Epithelial cell of esophagus (primary cell): ENCODE results near the gene MAPRE3.

Experiments used
- DNase-seq: peaks from one replicate; pipeline ENCODE4 v3.0.0; 2010; ENCODE audit warnings: low read depth
- H3K4me3 ChIP-seq: 2 replicates; pipeline ENCODE4 v1.5.1; 2011; ENCODE audit warnings: mild to moderate bottlenecking, low read length, control low read depth
- TF ChIP-seq, protein P1 (sequence below): IDR thresholded peaks from 2 replicates; pipeline ENCODE4 v1.5.1; 2011; ENCODE audit warnings: low read depth, mild to moderate bottlenecking, low read length, control low read depth, inconsistent platforms; ENCODE audit not compliant: insufficient read depth; ENCODE audit errors: missing control alignments

MAPRE3 gene

DNA sequence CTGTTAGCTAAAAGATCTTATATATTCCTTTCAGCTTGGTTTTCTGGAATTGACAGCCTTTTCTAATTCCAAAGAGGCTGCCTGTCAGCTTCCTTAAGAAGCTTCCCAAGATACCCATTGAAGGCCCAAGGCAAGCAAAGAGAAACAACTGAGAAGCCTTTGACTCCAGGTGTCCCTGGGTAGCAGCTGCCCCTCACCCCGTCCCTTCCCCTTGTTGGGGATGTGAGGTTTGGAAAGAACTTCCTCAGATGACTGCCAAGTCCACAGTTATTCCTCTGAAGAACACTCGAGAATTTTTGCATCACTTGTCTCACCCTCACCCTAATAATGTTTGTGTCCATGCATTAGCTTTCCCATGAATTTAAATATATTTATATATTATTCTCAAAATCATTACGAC, 13.3 kb downstream of the MAPRE3 start:
- DNase-seq = no peak
- no peak overlapping the region for H3K4me3 ChIP-seq
- TF ChIP-seq, protein P1, sequence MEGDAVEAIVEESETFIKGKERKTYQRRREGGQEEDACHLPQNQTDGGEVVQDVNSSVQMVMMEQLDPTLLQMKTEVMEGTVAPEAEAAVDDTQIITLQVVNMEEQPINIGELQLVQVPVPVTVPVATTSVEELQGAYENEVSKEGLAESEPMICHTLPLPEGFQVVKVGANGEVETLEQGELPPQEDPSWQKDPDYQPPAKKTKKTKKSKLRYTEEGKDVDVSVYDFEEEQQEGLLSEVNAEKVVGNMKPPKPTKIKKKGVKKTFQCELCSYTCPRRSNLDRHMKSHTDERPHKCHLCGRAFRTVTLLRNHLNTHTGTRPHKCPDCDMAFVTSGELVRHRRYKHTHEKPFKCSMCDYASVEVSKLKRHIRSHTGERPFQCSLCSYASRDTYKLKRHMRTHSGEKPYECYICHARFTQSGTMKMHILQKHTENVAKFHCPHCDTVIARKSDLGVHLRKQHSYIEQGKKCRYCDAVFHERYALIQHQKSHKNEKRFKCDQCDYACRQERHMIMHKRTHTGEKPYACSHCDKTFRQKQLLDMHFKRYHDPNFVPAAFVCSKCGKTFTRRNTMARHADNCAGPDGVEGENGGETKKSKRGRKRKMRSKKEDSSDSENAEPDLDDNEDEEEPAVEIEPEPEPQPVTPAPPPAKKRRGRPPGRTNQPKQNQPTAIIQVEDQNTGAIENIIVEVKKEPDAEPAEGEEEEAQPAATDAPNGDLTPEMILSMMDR = no peak

DNA sequence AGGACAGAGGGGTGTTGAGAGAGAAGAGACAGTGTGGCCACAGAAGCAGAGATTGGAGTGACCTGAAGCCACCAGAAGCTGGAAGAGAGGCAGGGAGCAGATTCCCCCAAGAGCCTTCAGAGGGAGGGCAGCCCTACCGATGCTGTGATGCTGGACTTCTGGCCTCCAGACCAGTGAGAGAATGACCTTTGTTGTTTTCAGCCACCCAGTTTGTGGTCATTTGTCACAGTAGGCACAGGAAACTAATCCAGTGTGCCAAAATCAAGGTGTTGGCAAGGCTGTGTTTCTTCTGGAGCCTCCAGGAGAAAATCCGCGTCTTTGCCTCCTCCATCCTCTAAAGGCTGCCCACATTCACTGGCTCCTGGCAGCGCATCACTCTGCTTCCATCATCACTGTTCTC, 15.4 kb downstream of the MAPRE3 start:
- TF ChIP-seq, protein P1 = no peak
- H3K4me3 ChIP-seq = no peak overlapping the region
- no peak for DNase-seq

DNA sequence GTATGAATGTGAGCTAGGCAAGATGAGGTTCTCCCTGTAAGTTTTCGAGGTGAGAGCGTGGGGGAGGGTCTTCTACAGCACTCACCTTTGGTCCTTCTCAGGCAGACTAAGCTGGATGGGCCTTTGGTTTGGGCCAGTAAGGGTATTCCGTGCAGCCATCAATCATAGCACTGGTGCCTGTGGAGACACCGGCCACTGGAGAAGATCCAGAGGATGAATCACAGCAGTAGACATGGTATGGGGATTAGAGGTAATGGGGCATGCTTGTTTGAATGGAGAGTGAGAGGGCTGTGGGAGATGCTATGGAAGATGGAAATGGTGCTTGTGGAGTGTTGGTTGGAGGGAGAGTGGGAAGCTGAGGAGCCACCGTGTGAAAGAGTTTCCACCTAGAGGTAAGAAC, 16.1 kb downstream of the MAPRE3 start:
- DNase-seq = no peak
- TF ChIP-seq, protein P1 = no peak
- no peak overlapping the region for H3K4me3 ChIP-seq

DNA sequence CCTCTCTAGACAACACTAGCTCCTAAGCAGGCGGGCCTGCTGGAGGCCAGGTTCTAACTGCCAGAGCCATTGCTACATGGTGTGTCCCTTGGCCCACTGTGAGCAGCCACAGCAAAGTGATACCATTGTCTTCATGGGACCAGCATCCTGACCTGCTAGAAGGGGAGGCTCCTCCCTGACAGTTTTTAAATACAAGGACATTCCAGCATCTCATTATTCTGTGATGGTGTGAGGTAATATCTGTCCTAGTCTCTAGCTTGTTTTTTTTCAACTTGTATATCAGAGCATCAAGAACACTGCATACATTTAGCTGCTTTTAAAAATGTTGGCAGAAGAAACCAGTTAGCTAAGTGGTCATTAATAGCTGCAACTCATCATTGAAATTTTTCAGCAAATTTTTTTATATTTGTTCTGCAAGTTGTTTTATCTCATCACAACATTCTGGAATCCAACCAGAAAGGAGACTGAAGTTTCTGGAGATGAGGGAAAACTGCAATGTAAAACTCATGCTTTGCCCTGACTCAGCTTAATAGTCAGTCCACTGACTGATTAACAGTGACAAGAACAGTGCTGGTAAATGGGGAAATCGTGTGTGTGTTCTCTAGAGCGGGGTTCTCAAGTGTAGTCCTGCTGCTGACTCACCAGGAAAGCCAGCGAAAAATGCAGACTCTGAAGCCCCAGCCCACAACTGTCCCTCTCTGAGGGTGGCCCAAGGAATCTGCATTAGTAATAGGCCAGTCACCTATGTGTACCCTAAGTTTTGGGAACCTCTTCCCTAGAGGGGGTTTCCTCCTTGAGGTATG, 17.8 kb downstream of the MAPRE3 start:
- H3K4me3 ChIP-seq = no peak overlapping the region
- peak; percentile 34 for DNase-seq
- TF ChIP-seq, protein P1 = no peak

DNA sequence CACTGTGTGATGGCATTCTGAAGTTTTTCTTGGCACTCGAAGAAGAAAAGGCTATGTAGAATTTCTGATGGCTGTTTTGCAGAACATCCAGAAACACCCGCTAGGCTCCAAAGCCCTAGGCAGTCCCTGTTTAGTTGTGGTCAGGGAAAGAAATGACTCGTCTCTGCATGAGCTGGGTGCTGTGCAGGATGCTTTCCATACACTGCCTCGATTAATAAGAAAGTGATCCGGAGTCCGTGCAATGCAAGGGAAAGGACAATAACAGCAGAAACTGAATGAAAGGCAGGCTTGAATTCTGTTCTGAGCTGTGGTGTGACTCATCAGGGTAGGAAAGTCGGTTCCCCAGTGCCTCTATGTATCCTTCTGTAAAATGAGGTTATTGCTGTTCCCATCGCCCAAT, 18.7 kb downstream of the MAPRE3 start:
- H3K4me3 ChIP-seq = no peak overlapping the region
- DNase-seq = no peak
- TF ChIP-seq, protein P1 = no peak

DNA sequence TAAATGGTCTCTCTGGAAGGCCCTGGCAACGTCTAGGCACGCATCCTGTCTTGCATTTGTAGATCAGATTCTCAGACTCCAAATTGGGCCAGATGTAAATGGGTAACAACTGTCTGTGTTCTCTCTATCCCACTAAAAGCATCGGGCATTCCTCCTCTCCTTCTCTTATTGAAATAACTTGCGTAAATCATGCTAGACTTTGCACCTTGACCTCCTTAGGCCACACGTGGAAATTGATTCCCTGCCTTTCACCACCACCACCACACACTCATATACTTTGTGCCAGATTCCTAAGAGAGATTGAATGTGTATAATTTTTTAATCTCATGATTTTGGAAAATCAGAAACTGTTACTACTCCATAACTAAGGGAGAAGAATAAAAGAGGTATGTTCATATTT, 21.3 kb downstream of the MAPRE3 start:
- TF ChIP-seq, protein P1 = no peak
- no peak for DNase-seq
- no peak overlapping the region for H3K4me3 ChIP-seq

DNA sequence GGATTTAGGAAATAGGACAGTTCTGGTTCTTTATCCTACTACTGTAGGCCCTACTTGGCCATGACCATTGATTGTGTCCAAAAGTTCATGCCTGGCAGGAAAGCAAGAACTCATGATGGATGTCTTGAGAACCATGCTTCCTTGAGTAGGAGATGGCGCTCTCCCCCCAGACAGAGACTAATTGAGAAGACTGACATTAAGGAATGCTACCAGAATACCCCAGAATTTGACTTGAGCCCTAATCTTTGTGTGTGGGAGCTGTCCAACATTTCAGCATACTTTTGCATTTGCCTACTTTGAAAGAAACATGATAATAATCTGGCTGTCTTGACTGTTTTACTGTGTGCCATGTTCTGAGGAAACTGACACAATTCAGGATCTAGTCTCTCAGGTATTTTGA, 23.3 kb downstream of the MAPRE3 start:
- TF ChIP-seq, protein P1 = no peak
- H3K4me3 ChIP-seq = no peak overlapping the region
- peak; percentile 19 for DNase-seq
